ENCODE measurements around the gene CSRP1. TPM values are rescaled to one million over a fixed set of nuclear protein-coding genes. Genes with fewer than 3 reads are reported as not detected.

CSRP1 gene
- total and polyA plus RNA-seq, 2 experiments from 2014 or later, result 5.8 to 29.9 TPM

GRCh38 chr1:201475915-201476669, 30.8 kb downstream of the CSRP1 start (continued):
- no peak for TF ChIP-seq ZNF462 (CRISPR knock-in tag; IDR thresholded peaks at IDR 0.05)
- no peak for TF ChIP-seq POLR2AphosphoS5 (IDR thresholded peaks at IDR 0.05; ENCODE audit: low read depth)

- Histone ChIP-seq H3K4me3 (no peak overlapping the region), H3K79me2 (replicated peaks; ENCODE audit: insufficient read depth) (no peaks in the 10 kb centered on the region), H3F3A (replicated peaks; ENCODE audit: low read depth) (no peaks in the 10 kb centered on the region), H3K4me2 (no peak overlapping the region), H4K20me1 (replicated peaks; ENCODE audit: insufficient read depth) (no peaks in the 10 kb centered on the region), H3K4me1 (ENCODE audit: insufficient read depth) (peaks cover 17% of the 10 kb centered on the region), H3K27ac (ENCODE audit: low read depth) (no peak overlapping the region), H3K27me3 (ENCODE audit: insufficient read depth) (peaks cover 22% of the 10 kb centered on the region), H2AFZ (no peak overlapping the region), H3K36me3 (ENCODE audit: insufficient read depth) (no peaks in the 10 kb centered on the region), H3K9me2 (ENCODE audit: insufficient read depth) (0 out of 2 replicates have a peak, but pooled peaks cover 6% of the 10 kb centered on the region)
- ATAC-seq (no peak), DNase-seq (ENCODE audit: low spot score) (no peak)
- H3K27me3 Mint-ChIP-seq (ENCODE audit: insufficient read depth, low read depth, poor library complexity), result peaks cover 23% of the 10 kb centered on the region
- peaks cover 22% of the 10 kb centered on the region for H3K4me1 Mint-ChIP-seq
- no peak overlapping the region for H3K27ac Mint-ChIP-seq
- no peak overlapping the region for H3K4me3 Mint-ChIP-seq
- H3K36me3 Mint-ChIP-seq (ENCODE audit: low read depth), result no peaks in the 10 kb centered on the region; the same call in 2 of the 3 replicates
- H3K9me3 Mint-ChIP-seq, result no peaks in the 10 kb centered on the region
- TF ChIP-seq EZH2 (IDR thresholded peaks at IDR 0.05; ENCODE audit: low read depth, unreplicated experiment), result no peak
- no peak for TF ChIP-seq ZNF114 (CRISPR knock-in tag; IDR thresholded peaks at IDR 0.05)
- TF ChIP-seq CREB1 (CRISPR knock-in tag; IDR thresholded peaks at IDR 0.05; ENCODE audit: low read depth), result no peak
- no peak for TF ChIP-seq JUNB (IDR thresholded peaks at IDR 0.05; ENCODE audit: unreplicated experiment)
- no peak for TF ChIP-seq ETS1 (IDR thresholded peaks at IDR 0.05)
- TF ChIP-seq CTCF (conservative IDR thresholded peaks at IDR 0.05; ENCODE audit: low read depth in 2 of 2), result no peak
- TF ChIP-seq REST (IDR thresholded peaks at IDR 0.05; ENCODE audit: unreplicated experiment), result no peak
- TF ChIP-seq EZH2phosphoT487 (IDR thresholded peaks at IDR 0.05; ENCODE audit: unreplicated experiment), result no peak
- TF ChIP-seq POLR2AphosphoS5 (IDR thresholded peaks at IDR 0.05; ENCODE audit: low read depth), result no peak
Measured at GRCh38 chr1:201475130-201475529, 31.8 kb downstream of the CSRP1 start.
